Activated T-helper 17 cell treated with anti-CD3 and anti-CD28 coated beads, Interleukin-2, amount 50 U/mL, for 72 hours (primary cell): ENCODE results near the gene LRRFIP2. TPM values are rescaled to one million over a fixed set of nuclear protein-coding genes. Genes with fewer than 3 reads are reported as not detected.
"Not testable (repeated sequence)": the region's sequence is repeated elsewhere in the genome, so short reads cannot be mapped to it uniquely, and the experiment has no call there.

Experiments
- ATAC-seq: fragments of 150-1000 bp; cut with Tn5 transposase; replicated peaks from 2 replicates; pipeline ENCODE4 v1.10.0; 2021; ENCODE audit warnings: mild to moderate bottlenecking, moderate library complexity
- H3K27ac Mint-ChIP-seq: one replicate; pipeline ENCODE4 v1.8.0; 2022; ENCODE audit warnings: mixed read lengths
- H3K27me3 Mint-ChIP-seq: one replicate; pipeline ENCODE4 v1.8.0; 2022; ENCODE audit warnings: mixed read lengths
- H3K36me3 Mint-ChIP-seq: one replicate; pipeline ENCODE4 v1.8.0; 2022; ENCODE audit warnings: low read depth, mild to moderate bottlenecking, mixed read lengths
- H3K4me1 Mint-ChIP-seq: one replicate; pipeline ENCODE4 v1.8.0; 2022; ENCODE audit warnings: mixed read lengths
- H3K4me3 Mint-ChIP-seq: one replicate; pipeline ENCODE4 v1.8.0; 2022; ENCODE audit warnings: mild to moderate bottlenecking, mixed read lengths
- H3K9me3 Mint-ChIP-seq: one replicate; pipeline ENCODE4 v1.8.0; 2022; ENCODE audit warnings: mixed read lengths
- total RNA-seq, 2 donors: library from RNA; stranded (reverse); gene quantifications; one replicate each; pipeline ENCODE4 v1.2.3, GENCODE V29; 2022

LRRFIP2 gene
- total RNA-seq, 2 donors from 2014 or later, result 36.6 to 41.3 TPM

DNA sequence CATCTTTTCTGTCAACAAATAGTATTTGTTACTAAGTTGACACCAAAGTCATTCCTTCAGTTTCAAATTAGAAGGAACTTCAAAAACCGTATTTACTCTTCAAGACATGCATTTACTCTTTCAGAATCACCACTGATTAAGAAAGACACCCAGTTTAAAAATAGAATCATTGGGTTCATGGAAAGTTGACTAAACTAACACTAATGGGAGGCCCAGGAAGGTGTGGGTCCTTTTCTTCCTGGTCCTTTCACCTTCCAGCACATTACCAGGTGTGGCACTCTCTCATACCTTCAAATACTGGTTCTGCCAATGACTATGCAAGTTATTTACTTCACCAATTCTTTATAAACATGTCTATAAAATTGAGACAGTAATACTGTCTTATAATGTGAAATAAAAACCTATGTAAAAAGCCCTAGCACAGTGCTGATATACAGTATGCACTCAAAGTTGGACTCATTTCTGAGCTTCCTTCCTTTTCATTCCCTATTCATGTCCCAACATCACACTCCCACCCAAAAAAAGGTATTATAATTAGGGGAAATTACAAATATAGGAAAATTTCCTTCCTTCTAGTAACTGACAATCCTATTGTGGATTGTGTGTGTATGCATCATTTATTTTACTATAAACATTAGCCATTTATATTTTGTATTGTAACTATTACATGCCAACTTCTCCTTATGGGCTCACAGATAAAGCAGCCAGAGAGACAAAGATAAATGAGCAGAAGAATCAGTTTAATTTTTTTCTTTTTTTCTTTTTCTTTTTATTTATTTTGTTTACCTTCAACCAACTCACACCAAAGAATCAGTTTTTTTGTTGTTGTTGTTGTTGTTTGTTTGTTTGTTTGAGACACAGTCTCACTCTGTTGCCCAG is 48.9 kb downstream of the LRRFIP2 start:
- H3K27ac Mint-ChIP-seq, result no peak overlapping the region
- H3K9me3 Mint-ChIP-seq, result no peaks in the 10 kb centered on the region
- peaks cover 49% of the 10 kb centered on the region for H3K36me3 Mint-ChIP-seq

DNA sequence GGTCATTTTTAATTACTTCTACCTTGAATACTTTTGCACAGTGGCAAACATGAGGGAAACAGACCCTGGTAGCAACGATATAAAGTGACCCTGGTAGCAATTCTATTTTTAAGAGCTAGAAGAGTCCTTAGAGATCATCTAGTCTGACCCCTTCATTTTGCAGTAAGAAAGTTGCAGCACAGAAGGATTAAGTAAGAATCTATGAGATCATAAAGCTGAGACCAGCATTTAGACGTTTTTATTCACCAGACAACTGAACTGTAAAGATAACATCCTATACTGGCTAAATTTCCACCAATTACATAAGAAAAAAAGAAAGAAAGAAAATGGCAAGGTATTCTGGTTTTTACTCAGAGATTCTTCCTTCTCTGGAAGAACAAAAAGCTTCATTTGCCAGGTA is 49.9 kb downstream of the LRRFIP2 start:
- Mint-ChIP-seq H3K4me1 (no peaks in the 10 kb centered on the region), H3K9me3 (no peaks in the 10 kb centered on the region), H3K36me3 (peaks cover 45% of the 10 kb centered on the region), H3K27ac (no peak overlapping the region), H3K4me3 (no peak overlapping the region), H3K27me3 (no peaks in the 10 kb centered on the region)
- ATAC-seq, result no peak

More for the DNA sequence above, 48.9 kb downstream of the LRRFIP2 start:
- Mint-ChIP-seq H3K4me1 (peaks cover 5% of the 10 kb centered on the region), H3K27me3 (no peaks in the 10 kb centered on the region), H3K4me3 (no peak overlapping the region)
- no peak for ATAC-seq

DNA sequence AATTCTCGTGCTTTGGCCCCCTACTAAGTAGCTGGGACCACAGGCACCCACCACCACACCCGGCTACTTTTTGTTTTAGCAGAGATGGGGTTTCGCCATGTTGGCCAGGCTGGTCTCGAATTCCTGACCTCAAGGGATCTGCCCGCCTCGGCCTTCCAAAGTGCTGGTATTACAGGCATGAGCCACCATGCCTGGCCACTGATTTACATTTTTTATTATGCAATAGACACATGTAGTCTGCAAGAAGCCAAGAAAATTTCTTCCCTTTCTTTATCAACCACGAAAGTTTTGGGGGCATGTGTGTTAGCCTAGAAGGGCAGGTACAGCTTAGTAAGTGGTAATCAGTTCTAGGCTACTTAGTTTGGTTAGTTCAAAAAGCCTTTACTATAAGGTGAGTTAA is 51.1 kb downstream of the LRRFIP2 start:
- H3K4me3 Mint-ChIP-seq, result no peak overlapping the region
- no peaks in the 10 kb centered on the region for H3K9me3 Mint-ChIP-seq
- no peaks in the 10 kb centered on the region for H3K27me3 Mint-ChIP-seq
- no peak overlapping the region for H3K27ac Mint-ChIP-seq
- peaks cover 36% of the 10 kb centered on the region for H3K36me3 Mint-ChIP-seq
- H3K4me1 Mint-ChIP-seq, result no peaks in the 10 kb centered on the region
- ATAC-seq, result no peak

DNA sequence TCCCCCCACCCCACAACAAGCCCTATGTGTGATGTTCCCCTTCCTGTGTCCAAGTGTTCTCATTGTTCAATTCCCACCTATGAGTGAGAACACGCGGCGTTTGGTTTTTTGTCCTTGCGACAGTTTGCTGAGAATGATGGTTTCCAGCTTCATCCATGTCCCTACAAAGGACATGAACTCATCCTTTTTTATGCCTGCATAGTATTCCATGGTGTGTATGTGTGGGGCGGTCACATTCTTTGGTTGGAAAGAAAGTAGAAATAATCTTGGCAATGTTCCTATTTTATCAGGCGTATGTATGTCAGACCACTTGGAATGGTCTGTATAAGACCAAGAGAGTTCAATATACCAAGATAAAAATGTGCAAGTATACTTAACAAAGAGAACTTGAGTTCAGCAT is 52.3 kb downstream of the LRRFIP2 start:
- H3K4me1 Mint-ChIP-seq, H3K27ac Mint-ChIP-seq, ATAC-seq, H3K27me3 Mint-ChIP-seq, H3K4me3 Mint-ChIP-seq, H3K9me3 Mint-ChIP-seq: not testable (repeated sequence)
- peaks cover 33% of the 10 kb centered on the region for H3K36me3 Mint-ChIP-seq

DNA sequence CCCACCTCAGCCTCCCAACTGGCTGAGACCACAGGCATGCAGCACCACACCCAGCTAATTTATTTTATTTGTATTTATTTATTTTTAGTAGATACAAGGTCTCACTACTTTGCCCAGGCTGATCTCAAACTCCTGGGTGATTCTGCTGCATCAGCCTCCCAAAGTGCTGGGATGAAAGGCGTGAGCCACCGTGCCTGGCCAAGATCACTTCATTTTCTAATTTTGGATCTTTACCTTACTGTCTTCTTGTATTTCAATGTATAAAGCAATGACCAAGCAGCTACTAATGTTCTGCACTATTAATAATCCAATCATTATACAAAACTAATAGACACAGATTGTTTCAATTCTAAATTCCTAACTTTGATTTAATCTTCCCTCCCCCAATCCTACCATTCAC is 56.2 kb downstream of the LRRFIP2 start:
- Mint-ChIP-seq H3K4me3 (no peak overlapping the region), H3K4me1 (peaks cover 4% of the 10 kb centered on the region), H3K27ac (no peak overlapping the region), H3K9me3 (no peaks in the 10 kb centered on the region), H3K36me3 (peaks cover 22% of the 10 kb centered on the region), H3K27me3 (no peaks in the 10 kb centered on the region)
- no peak for ATAC-seq

DNA sequence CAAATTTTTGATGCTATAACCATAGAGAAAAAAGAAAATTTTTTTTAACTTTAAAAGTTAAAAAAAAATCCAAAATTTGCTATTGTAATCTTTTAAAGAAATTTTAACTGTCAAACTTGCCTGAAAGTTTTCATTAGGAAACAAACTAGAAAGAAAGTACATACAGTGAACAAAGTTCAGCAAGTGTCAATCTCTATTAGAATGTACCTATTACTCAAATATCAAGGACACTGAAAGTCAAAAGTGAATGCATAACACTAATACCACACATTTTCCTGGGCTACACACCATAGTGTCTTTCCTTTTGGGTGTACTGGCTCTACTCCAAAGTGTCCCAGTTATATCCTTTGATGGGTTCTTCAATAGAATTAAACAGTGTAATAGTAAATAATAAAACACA is 56.8 kb downstream of the LRRFIP2 start:
- no peaks in the 10 kb centered on the region for H3K27me3 Mint-ChIP-seq
- H3K36me3 Mint-ChIP-seq, result peaks cover 22% of the 10 kb centered on the region
- no peak for ATAC-seq
- no peak overlapping the region for H3K27ac Mint-ChIP-seq
- peaks cover 5% of the 10 kb centered on the region for H3K4me1 Mint-ChIP-seq
- H3K9me3 Mint-ChIP-seq, result no peaks in the 10 kb centered on the region
- no peak overlapping the region for H3K4me3 Mint-ChIP-seq

DNA sequence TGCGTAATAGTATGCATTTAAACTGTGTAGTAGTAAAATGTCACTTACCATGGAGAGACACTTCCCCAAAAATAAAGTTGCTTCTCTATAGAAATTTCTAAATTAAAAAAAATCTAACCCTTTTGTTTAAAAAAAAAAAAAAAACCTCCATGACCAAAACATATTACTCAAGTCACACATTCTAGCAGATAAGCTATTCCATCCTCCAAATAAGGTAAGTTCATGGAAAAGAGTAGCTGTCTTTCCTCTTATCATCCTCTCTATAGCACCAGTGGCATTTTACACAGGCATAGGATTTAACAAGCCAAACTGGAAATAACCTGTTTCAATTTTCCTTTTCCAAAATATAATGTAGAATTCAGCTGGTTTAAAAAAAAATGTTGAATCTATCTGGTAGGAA is 57.4 kb downstream of the LRRFIP2 start:
- Mint-ChIP-seq H3K27ac (no peak overlapping the region), H3K4me3 (no peak overlapping the region), H3K27me3 (no peaks in the 10 kb centered on the region), H3K9me3 (no peaks in the 10 kb centered on the region), H3K4me1 (peaks cover 5% of the 10 kb centered on the region), H3K36me3 (peaks cover 17% of the 10 kb centered on the region)
- no peak for ATAC-seq

DNA sequence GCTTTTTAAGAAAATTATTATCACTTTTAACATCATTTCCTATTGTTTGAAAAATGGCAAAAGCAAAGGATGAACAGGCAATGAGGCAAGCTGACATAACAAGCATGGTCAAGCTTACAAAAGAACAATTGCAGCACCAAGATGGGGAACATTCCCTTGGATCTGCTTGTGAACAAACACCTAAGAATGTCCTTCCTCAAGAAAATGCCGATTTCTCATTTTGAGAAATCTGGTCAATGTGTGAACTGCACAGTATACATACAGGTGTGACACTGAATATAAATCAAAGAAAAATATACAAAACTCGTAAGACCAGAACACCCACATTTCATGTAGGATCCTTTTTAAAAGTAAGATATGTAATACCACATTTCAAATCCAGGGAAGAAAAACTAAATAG is 58.9 kb downstream of the LRRFIP2 start:
- Mint-ChIP-seq H3K36me3 (peaks cover 14% of the 10 kb centered on the region), H3K27ac (no peak overlapping the region), H3K4me1 (peaks cover 5% of the 10 kb centered on the region), H3K9me3 (no peaks in the 10 kb centered on the region), H3K4me3 (no peak overlapping the region), H3K27me3 (no peaks in the 10 kb centered on the region)
- no peak for ATAC-seq

DNA sequence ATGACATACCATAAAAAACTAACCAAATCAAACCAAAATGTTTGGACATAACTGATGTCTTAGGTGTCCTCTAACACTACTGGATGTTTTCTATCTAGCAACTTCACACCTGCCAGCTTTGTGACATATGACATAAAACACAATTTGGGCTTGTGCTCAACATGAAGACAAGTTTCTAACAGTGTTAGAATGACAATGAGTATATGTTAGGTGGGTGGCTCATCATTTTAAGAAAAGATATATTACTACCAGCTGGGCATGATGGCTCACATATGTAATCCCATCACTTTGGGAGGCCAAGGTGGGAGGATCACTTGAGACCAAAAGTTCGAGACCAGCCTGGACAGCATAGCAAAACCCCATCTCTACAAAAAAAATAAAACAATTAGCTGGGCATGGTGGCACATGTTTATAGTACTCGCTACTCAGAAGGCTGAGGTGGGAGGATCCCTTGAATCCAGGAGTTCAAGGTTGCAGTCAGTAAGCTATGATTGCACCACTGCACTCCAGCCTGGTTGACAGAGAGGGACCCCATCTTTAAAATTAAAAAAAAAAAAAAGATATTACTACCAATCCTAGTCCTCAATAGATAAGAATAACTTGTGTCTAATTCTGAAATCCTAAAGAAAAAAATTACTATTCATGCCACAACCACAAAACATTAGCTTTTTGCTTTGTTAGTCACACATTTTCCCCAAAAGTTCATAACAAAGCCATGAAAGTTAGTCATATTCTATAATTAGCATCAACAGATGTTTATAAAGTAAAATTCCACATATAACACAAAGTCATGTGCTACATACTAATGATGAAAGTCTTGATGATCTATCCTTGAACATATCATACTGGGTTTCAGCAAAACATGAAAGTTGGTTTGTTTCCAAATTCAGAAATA is 59.9 kb downstream of the LRRFIP2 start:
- Mint-ChIP-seq H3K27ac (no peak overlapping the region), H3K9me3 (no peaks in the 10 kb centered on the region), H3K27me3 (no peaks in the 10 kb centered on the region), H3K4me3 (no peak overlapping the region), H3K36me3 (peaks cover 14% of the 10 kb centered on the region), H3K4me1 (peaks cover 5% of the 10 kb centered on the region)
- peak; percentile 89 for ATAC-seq

DNA sequence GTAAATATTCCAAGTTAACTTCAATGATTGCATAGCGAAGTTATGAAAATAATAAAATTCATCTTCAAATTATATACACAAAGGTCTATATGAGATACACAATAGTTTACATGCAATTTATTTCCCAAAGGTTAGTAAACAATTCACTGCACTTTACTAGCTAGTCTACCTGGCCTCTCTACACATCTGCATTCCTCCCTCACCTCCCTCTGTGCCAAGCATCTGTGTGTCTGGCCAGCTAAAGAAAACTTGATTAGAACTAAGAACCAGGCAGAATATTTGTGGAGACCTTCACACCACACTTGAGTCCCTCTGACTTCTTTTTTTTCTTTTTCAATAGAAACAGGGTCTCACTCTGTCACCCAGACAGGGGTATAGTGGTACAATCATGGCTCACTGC is 61.4 kb downstream of the LRRFIP2 start:
- Mint-ChIP-seq H3K9me3 (no peaks in the 10 kb centered on the region), H3K27me3 (no peaks in the 10 kb centered on the region), H3K36me3 (peaks cover 14% of the 10 kb centered on the region), H3K4me1 (peaks cover 5% of the 10 kb centered on the region), H3K4me3 (no peak overlapping the region), H3K27ac (peak overlapping the region; percentile 36)
- no peak for ATAC-seq

DNA sequence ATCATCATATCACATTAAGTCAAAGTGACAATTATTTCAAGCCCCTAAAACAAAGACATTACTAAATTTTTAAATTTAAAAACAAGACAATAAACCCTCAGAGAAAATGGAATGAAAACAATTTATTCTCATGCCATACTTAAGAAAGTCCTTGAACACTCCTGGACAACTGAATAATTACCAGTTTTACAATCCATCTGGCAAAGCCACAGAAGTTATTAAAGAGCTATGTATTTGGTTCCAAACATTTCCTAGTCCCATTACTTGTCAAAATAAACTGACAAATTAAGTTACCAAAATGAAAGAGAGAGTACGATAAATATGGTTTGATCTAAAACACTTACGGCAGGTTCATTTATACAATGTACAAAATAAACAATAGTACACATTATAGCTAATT is 63.2 kb downstream of the LRRFIP2 start:
- Mint-ChIP-seq H3K27me3 (no peaks in the 10 kb centered on the region), H3K36me3 (peaks cover 14% of the 10 kb centered on the region), H3K27ac (no peak overlapping the region), H3K4me1 (peaks cover 5% of the 10 kb centered on the region), H3K9me3 (no peaks in the 10 kb centered on the region), H3K4me3 (no peak overlapping the region)
- ATAC-seq, result no peak

DNA sequence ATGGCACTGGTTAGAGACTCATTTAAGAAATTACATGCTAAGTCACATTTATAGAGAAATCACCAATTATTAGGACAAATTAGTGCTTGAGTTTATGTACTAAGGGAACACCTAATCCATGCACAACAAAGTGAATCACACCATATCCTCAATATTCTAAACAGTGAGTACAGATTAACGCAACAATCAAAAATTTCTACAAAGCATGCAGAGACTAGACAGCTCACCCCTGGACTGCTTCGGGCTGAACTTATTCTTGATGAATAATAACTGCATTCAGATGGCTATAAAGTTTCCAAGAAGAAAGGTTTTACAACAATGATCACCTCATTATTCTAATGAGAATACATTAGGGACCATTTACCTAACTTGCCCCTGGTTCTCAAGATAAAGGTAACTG is 66.5 kb downstream of the LRRFIP2 start:
- no peak for ATAC-seq
- no peaks in the 10 kb centered on the region for H3K9me3 Mint-ChIP-seq
- H3K27me3 Mint-ChIP-seq, result no peaks in the 10 kb centered on the region
- no peaks in the 10 kb centered on the region for H3K4me1 Mint-ChIP-seq
- no peak overlapping the region for H3K27ac Mint-ChIP-seq
- H3K36me3 Mint-ChIP-seq, result peaks cover 9% of the 10 kb centered on the region
- no peak overlapping the region for H3K4me3 Mint-ChIP-seq

DNA sequence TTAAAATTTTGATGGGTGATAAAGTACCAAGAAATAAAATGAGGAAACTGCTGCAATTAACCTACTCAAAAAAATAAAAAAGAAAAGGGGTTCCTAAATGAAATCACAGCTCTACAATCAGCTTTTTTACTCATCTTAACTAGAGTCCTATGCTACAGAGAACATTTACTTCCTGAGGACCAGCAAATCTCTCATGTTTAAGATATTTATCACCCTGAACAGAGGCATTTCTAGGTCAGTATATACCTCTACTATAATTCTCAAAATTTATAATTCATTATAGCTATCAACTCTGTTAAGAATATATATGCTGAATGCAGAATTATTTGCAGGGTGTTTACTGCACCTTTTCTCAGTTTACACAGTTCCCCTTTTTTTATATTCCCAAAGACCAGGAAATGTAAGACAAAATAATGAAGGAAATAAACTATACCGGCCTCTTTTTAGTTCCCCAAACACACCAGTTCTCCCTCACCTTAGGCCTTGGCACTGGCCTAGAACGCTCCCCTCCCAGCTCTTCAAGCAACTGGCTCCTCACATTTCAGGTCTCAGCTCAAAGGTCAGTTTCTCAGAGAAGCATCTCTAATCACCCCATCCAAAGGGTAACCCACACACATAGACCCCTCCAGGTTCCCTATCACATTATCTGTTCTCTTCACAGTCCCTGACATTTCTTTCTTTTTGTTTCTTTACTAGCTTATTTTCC is 71.1 kb downstream of the LRRFIP2 start:
- H3K27ac Mint-ChIP-seq, result peak overlapping the region; percentile 13
- no peaks in the 10 kb centered on the region for H3K4me1 Mint-ChIP-seq
- no peak for ATAC-seq

DNA sequence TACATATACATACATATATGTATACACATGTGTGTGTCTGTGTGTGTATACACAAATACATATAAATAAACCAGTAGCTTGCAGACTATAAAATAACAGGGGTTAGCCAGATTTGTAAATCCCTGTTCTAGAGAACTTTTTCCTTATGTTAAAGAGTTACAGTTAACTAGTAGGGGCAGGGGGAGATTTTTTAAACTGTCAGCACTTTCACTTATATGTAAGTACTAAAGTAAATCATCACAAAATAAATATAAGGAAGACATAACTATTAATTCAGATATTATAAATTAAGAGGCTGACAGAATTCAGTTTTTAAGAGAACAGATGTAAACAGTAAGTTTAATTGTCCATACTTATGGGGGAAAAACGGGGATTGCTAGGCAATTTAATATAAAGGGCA is 74.0 kb downstream of the LRRFIP2 start:
- Mint-ChIP-seq H3K27me3 (no peaks in the 10 kb centered on the region), H3K4me3 (no peak overlapping the region), H3K27ac (no peak overlapping the region), H3K36me3 (peaks cover 13% of the 10 kb centered on the region), H3K4me1 (peaks cover 4% of the 10 kb centered on the region), H3K9me3 (no peaks in the 10 kb centered on the region)
- no peak for ATAC-seq

More for the DNA sequence above, 71.1 kb downstream of the LRRFIP2 start:
- Mint-ChIP-seq H3K4me3 (no peak overlapping the region), H3K27me3 (no peaks in the 10 kb centered on the region), H3K36me3 (peaks cover 5% of the 10 kb centered on the region), H3K9me3 (no peaks in the 10 kb centered on the region)
